ENCODE data around the gene TARM1.

Gene TARM1

GRCh38 chr19:54081032-54081431, at the start of gene TARM1:
TSS of gene TARM1 (minus strand) at chr19:54081365. CDS start at chr19:54081340, 25 bp downstream.
- no peak for DNase-seq (ENCODE audit: low spot score)

- DNase-seq (ENCODE audit: low spot score): no peak
These were observed 48.4 kb upstream of the TARM1 start for GRCh38 chr19:54129617-54129996.

GRCh38 chr19:54128796-54129616, 47.8 kb upstream of the TARM1 start:
- DNase-seq (ENCODE audit: low spot score): no peak

GRCh38 chr19:54128441-54128725, 47.2 kb upstream of the TARM1 start:
- no peak for DNase-seq (ENCODE audit: low spot score)

GRCh38 chr19:54127688-54128440, 46.7 kb upstream of the TARM1 start:
- DNase-seq (ENCODE audit: low spot score): no peak

GRCh38 chr19:54125713-54126112, 44.5 kb upstream of the TARM1 start:
- no peak for DNase-seq (ENCODE audit: low spot score)

GRCh38 chr19:54124393-54124792, 43.2 kb upstream of the TARM1 start:
- DNase-seq (ENCODE audit: low spot score): no peak

- no peak for DNase-seq (ENCODE audit: low spot score)
These were observed 42.5 kb upstream of the TARM1 start for GRCh38 chr19:54123682-54124081.

- DNase-seq (ENCODE audit: low spot score): no peak
These were observed 40.1 kb upstream of the TARM1 start for GRCh38 chr19:54121259-54121658.

- DNase-seq (ENCODE audit: low spot score): peak; percentile 99
These were observed 34.2 kb upstream of the TARM1 start, which contains the start of the genes PRPF31 and TFPT for GRCh38 chr19:54115109-54116063. TSS of gene PRPF31 (plus strand) at chr19:54115754. CDS start at chr19:54118279, 2,525 bp downstream. TSS of gene TFPT (minus strand) at chr19:54115657. CDS start at chr19:54115269, 388 bp downstream.

GRCh38 chr19:54114340-54115108, 33.4 kb upstream of the TARM1 start:
- DNase-seq (ENCODE audit: low spot score): peak; percentile 45

- DNase-seq (ENCODE audit: low spot score): no peak
These were observed 28.5 kb upstream of the TARM1 start for GRCh38 chr19:54109651-54110050.

GRCh38 chr19:54108496-54108895, 27.3 kb upstream of the TARM1 start:
- DNase-seq (ENCODE audit: low spot score): no peak

GRCh38 chr19:54107876-54108490, 26.8 kb upstream of the TARM1 start:
- DNase-seq (ENCODE audit: low spot score): no peak

- no peak for DNase-seq (ENCODE audit: low spot score)
These were observed 25.6 kb upstream of the TARM1 start for GRCh38 chr19:54106716-54107115.

GRCh38 chr19:54105796-54106195, 24.6 kb upstream of the TARM1 start:
- DNase-seq (ENCODE audit: low spot score): no peak

GRCh38 chr19:54104998-54105715, 24.0 kb upstream of the TARM1 start:
- no peak for DNase-seq (ENCODE audit: low spot score)

GRCh38 chr19:54102421-54103169, 21.4 kb upstream of the TARM1 start, which contains the start of gene NDUFA3:
TSS of gene NDUFA3 (plus strand) at chr19:54102855. CDS start at chr19:54102879, 24 bp downstream.
- DNase-seq (ENCODE audit: low spot score): peak; percentile 100

GRCh38 chr19:54100561-54100960, 19.4 kb upstream of the TARM1 start, which contains the start of gene OSCAR:
TSS of gene OSCAR (minus strand) at chr19:54100803. CDS start at chr19:54100792, 11 bp downstream.
- DNase-seq (ENCODE audit: low spot score): no peak
